Adrenal gland (tissue), 5 donors: ENCODE data around the gene MT1B.

Experiments used
- POLR2A ChIP-seq, 2 donors: fragments of 450-650 bp; IDR thresholded peaks; one replicate each; pipeline ENCODE4 v1.6.1; 2017; ENCODE audit warnings: antibody characterized with exemption in 2 of 2, mild to moderate bottlenecking in 2 of 2, moderate library complexity in 1 of 2
- TF ChIP-seq, protein P1 (sequence below), 6 experiments: fragments of 450-650 bp in 4 of 6; fragments of 200-600 bp in 2 of 6; sonication (generic) in 1 of 6; IDR thresholded peaks; 1 replicate in 5 of 6; 2 replicates in 1 of 6; pipeline versions ENCODE4 v1.5.1 to v1.8.0; 2016 to 2021; ENCODE audit warnings: antibody characterized with exemption in 6 of 6, mild to moderate bottlenecking in 2 of 6, moderate library complexity in 1 of 6
- donor health status: DM: no; HTN: no; CAD: no.

- TF ChIP-seq, protein P1, sequence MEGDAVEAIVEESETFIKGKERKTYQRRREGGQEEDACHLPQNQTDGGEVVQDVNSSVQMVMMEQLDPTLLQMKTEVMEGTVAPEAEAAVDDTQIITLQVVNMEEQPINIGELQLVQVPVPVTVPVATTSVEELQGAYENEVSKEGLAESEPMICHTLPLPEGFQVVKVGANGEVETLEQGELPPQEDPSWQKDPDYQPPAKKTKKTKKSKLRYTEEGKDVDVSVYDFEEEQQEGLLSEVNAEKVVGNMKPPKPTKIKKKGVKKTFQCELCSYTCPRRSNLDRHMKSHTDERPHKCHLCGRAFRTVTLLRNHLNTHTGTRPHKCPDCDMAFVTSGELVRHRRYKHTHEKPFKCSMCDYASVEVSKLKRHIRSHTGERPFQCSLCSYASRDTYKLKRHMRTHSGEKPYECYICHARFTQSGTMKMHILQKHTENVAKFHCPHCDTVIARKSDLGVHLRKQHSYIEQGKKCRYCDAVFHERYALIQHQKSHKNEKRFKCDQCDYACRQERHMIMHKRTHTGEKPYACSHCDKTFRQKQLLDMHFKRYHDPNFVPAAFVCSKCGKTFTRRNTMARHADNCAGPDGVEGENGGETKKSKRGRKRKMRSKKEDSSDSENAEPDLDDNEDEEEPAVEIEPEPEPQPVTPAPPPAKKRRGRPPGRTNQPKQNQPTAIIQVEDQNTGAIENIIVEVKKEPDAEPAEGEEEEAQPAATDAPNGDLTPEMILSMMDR (IDR thresholded peaks at IDR 0.05) = no peak
- TF ChIP-seq POLR2A (IDR thresholded peaks at IDR 0.05) = no peak
Observed at GRCh38 chr16:56690420-56691122, 38.9 kb downstream of the MT1B start.
